Occipital lobe (tissue), 2 donors: ENCODE results near the gene ENTPD3. TPM values are rescaled to one million over a fixed set of nuclear protein-coding genes. Genes with fewer than 3 reads are reported as not detected.
"Not testable (repeated sequence)": the region's sequence is repeated elsewhere in the genome, so short reads cannot be mapped to it uniquely, and the experiment has no call there.

ENCODE experiments used
- DNase-seq: peaks from one replicate; lab custom pipeline; 2025; lab: John Stamatoyannopoulos, UW
- total RNA-seq: library from RNA; depleted of rRNA; stranded (reverse); fragments of >200 nt; gene quantifications from one replicate; pipeline ENCODE4 v1.2.3, GENCODE V29; 2014

The ENTPD3 gene
- total RNA-seq, 1 donor from 2014 or later: 1.6 TPM

DNA sequence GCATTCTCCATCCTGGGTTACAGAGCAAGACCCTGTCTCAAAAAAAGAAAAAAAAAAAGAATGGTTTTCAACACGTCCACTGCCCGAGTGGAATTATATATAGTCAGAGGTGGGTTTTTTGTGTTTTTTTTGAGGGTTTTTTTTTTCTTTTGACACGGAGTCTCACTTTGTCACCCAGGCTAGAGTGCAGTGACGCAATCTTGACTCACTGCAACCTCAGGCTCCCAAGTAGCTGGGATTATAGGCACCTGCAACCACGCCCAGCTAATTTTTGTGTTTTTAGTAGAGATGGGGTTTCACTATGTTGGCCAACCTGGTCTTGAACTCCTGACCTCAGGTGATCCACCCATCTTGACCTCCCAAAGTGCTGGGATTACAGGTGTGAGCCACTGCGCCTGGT, 73.5 kb downstream of the ENTPD3 start:
- DNase-seq: not testable (repeated sequence)

DNA sequence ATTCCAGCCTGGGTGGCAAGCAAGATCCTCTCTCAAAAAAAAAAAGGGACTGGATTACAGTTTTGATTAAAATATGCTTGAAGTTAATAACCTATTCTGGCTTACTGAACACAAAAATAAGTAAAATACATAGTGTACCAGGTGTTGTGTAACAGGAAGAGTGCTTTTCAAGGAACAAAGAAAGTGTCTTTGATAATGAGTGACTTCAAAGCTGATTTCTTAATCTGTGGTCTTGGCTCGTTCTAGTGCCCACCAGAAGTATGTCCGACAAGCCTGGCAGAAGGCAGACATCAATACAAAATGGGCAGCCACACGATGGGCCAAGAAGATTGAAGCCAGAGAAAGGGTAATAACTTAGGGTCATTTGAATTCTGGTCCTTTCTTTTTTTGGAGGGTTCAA, 74.2 kb downstream of the ENTPD3 start:
- no peak for DNase-seq

DNA sequence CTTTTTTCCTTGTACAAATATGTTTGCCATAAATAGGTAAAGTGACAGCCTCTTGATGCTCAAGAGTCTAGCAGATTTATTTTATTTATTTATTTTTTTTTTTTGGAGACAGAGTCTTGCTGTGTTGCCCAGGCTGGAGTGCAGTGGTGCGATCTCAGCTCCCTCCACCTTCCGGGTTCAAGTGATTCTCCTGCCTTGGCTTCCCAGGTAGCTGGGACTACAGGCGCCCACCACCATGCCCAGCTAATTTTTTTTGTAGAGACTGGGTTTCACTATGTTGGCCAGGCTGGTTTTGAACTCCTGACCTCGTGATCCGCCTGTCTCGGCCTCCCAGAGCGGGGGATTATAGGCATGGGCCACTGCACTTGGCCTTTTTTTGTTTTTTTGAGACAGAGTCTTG, 75.9 kb downstream of the ENTPD3 start:
- not testable (repeated sequence) for DNase-seq

DNA sequence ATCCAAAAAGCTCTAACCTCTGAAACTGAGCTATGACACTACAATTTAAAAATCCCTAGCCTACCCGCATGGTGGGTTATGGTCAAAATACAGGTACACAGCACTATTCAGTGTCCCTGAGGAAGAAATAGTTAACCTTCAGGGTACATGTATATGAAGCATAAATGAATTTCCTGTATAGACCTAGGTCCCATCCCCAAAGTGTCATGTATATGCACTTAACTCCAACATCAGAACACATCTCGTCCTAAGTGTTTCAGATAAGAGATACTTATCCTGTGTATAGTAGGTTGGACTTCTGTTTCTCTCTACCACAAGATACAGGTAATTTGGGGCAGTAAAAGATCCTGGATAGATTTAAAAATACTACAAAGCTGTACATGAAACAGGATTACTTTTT, 76.6 kb downstream of the ENTPD3 start:
- DNase-seq: no peak

DNA sequence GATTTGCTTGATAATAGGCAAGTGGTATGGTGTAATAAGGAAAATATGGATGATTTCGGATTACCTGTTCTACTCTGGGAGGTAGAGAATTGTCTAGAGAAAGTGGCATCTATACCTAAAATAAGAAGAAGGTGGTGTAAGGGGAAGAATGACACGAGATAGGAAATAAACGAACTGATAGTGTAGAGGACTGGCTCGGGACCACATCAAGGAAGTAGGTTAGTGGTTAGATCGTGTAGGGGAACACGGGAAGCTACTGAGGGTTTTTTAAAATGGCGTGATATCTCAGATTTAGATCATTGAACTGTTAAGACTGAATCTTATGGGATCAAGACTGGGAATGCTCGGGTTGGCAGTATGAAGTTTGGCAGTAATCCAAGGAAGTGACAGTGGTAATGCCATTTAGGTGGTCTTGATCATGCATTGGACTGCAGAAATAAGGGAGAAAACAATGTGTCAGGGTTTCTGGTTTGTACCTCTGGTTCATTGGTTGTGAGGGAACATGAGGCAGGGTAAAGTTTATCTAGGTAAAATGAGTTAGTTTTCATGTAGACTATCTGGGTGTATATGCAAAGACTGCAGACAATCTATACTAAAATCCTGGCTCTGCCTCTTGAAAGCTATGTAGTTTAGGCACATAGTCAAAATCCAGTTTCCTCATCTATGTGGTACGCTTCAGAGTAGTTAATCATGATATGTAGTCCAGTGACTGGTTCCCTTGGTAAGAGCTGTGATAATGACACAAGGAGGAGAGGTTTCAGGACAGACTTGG, 77.5 kb downstream of the ENTPD3 start:
- no peak for DNase-seq

DNA sequence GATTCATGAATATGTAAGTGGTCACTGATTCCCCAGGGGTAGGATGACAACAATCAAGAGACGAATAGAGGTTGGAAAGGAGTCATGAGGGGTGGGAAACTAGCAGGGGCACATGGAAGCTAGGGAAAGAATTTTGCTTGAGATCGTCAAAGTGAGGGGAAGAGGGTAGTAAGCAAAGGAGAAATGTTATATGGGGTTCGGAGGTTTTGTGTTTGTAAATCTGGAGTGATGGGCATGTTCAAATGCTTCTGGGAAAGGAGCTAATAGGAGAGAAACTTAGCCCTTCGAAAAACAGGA, 78.1 kb downstream of the ENTPD3 start:
- DNase-seq: no peak

DNA sequence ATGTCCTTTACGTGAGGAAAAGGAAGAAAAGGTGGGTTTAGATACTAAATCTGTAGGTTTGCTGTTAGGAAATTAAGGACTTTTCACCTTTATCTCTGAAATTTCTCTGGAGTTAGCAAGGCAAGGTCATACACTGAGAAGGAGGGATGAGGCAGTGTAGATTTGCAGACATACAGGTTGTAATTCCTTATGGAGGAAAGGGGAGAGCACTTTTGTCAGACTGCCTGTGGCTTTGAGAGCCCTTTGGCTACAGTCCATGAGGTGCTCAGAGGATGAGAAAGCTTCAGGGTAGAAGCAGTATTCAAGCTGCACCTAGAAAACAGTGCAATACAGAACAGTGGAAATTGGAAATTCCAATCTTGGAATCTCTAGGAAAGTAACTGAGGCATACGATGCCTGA, 78.5 kb downstream of the ENTPD3 start:
- no peak for DNase-seq

DNA sequence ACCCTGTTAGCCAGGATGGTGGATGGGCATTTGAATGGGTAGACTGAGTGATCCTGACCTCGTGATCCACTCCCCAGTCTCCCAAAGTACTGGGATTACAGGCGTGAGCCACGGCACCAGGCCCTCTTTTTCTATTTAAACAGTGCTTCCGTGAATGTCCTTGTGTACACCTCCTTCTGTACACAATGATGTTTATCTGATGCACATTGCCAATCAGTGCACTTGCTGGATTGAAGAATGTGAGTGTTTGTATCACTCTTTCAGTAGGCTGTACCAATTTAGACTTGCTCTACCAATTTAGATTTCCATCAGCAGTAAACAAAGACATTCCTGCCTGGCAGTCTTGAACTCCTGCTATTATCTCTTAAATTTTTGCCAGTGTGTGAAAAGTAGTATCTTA, 81.0 kb downstream of the ENTPD3 start:
- no peak for DNase-seq

DNA sequence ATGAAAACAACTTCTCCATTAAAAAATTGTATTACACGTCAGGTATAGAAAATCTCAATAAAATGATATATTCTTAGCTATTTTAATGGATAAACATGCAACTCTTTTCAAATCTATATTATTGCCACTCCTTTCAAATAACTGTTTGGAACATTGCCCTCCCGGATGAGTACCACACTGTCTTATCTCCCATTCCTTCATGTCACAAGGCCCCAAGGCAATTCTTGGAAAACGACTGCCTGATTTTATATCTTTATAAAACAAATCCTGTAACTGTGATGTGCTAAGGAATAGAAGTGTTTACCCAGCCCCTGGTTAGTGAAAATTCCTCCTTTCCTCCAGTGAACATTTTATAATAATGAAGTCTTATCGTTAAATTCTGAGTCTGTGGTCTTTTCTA, 83.7 kb downstream of the ENTPD3 start:
- no peak for DNase-seq

DNA sequence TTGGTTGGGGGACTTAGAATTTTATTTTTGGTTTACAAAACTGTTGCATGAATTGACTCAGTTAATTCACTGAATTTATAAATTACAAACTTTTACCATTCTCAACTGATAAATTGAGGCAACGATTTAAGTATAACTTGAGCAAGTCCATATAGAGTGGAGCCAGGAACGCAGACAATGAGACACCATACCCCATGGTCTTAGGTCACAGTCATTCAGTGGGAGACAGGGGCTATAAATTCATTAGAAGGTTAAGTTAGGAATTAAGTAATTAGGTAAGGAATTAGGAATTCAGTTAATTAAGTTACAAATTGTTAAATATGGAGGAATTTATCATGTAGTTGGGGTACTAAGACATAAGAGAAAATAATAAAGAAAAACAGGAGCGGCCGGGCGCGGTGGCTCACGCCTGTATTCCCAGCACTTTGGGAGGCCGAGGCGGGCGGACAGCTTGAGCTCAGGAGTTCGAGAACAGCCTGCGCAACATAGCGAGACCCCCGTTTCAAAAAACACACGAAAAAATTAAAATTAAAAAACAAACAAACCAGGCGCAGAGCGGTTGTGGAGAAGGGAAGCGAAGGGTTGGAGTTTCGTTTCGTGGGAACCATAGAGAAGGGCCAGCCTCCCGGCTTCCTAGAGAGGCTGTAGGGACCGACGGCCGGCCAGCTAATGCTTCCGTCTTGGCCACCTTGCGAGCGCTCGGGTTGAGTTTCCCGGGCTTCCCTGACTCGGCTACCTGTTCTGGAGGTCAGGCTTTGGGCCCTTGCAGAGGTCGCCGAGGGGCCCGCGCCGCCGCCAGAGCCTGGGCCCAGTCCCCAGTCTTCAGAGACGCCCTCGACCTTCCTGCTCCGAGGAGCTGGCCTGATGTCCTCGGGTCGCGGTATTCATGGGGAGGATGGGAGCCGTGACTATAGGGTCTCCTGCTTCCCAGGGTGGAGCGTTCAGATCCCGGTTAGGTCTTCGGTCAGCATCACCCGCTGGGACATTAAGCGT, 89.8 kb downstream of the ENTPD3 start, which contains the start of gene ZNF619:
TSS of gene ZNF619 (plus strand) at position 645 of the 993 bp plus-strand sequence. CDS start 858 bp downstream, outside the sequence.
- DNase-seq: peak; percentile 40

DNA sequence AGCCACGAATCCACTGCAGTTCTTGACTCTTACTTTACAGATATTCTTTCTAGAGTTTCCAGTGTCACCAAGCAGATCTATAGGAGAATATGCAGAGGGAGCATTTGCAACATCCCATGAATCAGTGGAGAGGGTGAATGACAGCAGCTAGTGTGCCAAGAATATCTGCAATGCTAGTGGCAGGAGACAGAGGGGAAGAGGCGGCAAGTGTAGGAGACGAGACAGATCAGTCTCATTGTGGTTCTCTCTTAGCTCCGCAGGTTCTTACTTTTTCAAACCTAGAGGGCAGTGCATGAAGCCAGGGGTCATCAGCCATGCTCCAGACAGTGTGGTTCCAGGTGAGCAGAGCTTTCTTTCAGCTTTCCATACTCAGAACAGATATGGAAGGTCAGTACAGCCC, 90.7 kb downstream of the ENTPD3 start:
- DNase-seq: no peak

Other genes starting within 250 kb of the ENTPD3 start
- gene EIF1B, start 77.5 kb upstream of the ENTPD3 start, total RNA-seq: 55.4 TPM
- gene RPL14, start 70.2 kb downstream of the ENTPD3 start, total RNA-seq: 165 TPM
- gene ZNF619, start 89.9 kb downstream of the ENTPD3 start, total RNA-seq: 5.9 TPM
- 13.6 TPM for gene ZNF620, start 118.9 kb downstream of the ENTPD3 start, total RNA-seq
- 10.9 TPM for gene ZNF621, start 137.8 kb downstream of the ENTPD3 start, total RNA-seq